ENCODE data around the gene AARS2. TPM values are rescaled to one million over a fixed set of nuclear protein-coding genes. Genes with fewer than 3 reads are reported as not detected.

AARS2 gene
- total and polyA plus RNA-seq, 10 of the 15 experiments (the other 5 are each of a cell fraction or from before 2014, with no cell fraction given): 0.71 to 18.3 (median 12.7) TPM

DNA sequence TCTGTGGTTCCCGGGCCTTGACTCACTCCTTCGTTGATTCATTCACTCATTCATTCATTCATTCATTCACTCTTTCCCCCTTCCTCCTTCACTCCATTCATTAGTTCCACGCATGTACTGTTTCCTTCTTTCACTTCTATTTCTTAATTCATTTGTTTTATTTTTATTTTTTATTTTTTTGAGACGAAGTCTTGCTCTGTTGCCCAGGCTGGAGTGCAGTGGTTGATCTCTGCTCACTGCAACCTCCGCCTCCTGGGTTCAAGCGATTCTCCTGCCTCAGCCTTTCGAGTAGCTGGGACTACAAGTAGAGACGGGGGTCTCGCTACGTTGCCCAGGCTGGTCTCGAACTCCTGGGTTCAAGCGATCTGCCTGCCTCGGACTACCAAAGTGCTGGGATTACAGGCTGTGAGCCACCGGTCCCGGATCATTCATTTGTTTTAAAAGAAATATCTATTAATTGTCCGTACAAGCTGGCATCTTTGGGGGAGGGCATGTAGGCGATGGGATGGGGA is 47.4 kb downstream of the AARS2 start (continued):
- TF ChIP-seq NR2C2 (IDR thresholded peaks at IDR 0.05; ENCODE audit: borderline replicate concordance, control insufficient read depth, insufficient read length, low read depth): no peak
- TF ChIP-seq MTA2 (IDR thresholded peaks at IDR 0.05; ENCODE audit: low read depth): peak; percentile 20; the same call in 1 of the 2 replicates
- TF ChIP-seq EED (IDR thresholded peaks at IDR 0.05; ENCODE audit: low read depth): no peak
- TF ChIP-seq POLR2AphosphoS2 (IDR thresholded peaks at IDR 0.05; ENCODE audit: low read depth, low read length): no peak
- no peak for TF ChIP-seq ZBTB4 (CRISPR knock-in tag; IDR thresholded peaks at IDR 0.05)
- TF ChIP-seq REST (IDR thresholded peaks at IDR 0.05; ENCODE audit: low read depth, low read length): no peak
- no peak for TF ChIP-seq TCF12 (IDR thresholded peaks at IDR 0.05; ENCODE audit: low read depth, low read length)
- TF ChIP-seq, protein P1, sequence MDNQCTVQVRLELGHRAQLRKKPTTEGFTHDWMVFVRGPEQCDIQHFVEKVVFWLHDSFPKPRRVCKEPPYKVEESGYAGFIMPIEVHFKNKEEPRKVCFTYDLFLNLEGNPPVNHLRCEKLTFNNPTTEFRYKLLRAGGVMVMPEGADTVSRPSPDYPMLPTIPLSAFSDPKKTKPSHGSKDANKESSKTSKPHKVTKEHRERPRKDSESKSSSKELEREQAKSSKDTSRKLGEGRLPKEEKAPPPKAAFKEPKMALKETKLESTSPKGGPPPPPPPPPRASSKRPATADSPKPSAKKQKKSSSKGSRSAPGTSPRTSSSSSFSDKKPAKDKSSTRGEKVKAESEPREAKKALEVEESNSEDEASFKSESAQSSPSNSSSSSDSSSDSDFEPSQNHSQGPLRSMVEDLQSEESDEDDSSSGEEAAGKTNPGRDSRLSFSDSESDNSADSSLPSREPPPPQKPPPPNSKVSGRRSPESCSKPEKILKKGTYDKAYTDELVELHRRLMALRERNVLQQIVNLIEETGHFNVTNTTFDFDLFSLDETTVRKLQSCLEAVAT (IDR thresholded peaks at IDR 0.05): peak; percentile 44; the same call in 1 of the 2 replicates
- no peak for TF ChIP-seq CREM (IDR thresholded peaks at IDR 0.05; ENCODE audit: low read depth)
- TF ChIP-seq IKZF2 (IDR thresholded peaks at IDR 0.05): peak; percentile 7 to 29; a peak in 2 of 4 replicates
- no peak for TF ChIP-seq BCL3 (IDR thresholded peaks at IDR 0.05; ENCODE audit: borderline replicate concordance, insufficient read depth, low read depth, low read length, poor library complexity, severe bottlenecking)
- TF ChIP-seq ZNF207 (IDR thresholded peaks at IDR 0.05; ENCODE audit: borderline replicate concordance): no peak
- no peak for TF ChIP-seq PAX8 (IDR thresholded peaks at IDR 0.05)
- no peak for TF ChIP-seq ETV6 (conservative IDR thresholded peaks at IDR 0.05 in 1 of 2, IDR thresholded peaks at IDR 0.05 in 1 of 2; ENCODE audit: borderline replicate concordance in 1 of 2, low read depth in 1 of 2)
